ENCODE measurements around the gene EDEM3. TPM values are rescaled to one million over a fixed set of nuclear protein-coding genes. Genes with fewer than 3 reads are reported as not detected.

Gene EDEM3
- total RNA-seq, 1 donor from 2014 or later = 24.1 TPM

DNA sequence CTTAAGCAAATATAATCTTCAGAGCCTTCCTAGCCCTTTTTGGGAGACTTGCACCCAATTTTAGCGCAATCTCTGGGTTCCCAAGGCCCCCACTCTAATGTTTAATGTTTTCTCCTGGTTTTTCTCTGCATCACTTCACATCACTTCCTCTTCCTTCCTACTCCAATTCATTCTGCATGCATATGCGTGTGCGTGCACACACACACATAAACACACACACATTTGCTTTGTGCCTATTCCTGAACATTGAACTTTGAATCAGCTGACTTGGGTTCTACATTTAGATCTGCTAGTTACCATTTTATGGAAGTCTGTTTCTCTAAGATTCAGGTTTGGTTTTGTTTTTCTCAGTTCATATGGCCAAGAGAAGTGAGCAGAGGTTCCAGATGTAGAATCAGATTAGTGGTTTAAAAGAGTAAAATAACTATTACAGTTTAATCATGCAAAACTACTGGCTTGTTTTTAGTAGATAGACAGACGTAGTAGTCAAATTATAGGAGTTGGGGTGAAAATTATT, 7.4 kb upstream of the EDEM3 start:
- Histone ChIP-seq H3K4me1 (no peaks in the 10 kb centered on the region), H3K4me3 (no peak overlapping the region), H3K27me3 (no peaks in the 10 kb centered on the region), H3K9me3 (no peaks in the 10 kb centered on the region), H3K27ac (no peak overlapping the region), H3K36me3 (no peaks in the 10 kb centered on the region)
- no peak for DNase-seq (ENCODE audit: extremely low spot score in 2 of 2)
- TF ChIP-seq POLR2A (IDR thresholded peaks at IDR 0.05) (no peak), POLR2AphosphoS5 (IDR thresholded peaks at IDR 0.05; ENCODE audit: insufficient read depth in 1 of 2, low read depth in 1 of 2) (no peak)
- TF ChIP-seq, protein P1, sequence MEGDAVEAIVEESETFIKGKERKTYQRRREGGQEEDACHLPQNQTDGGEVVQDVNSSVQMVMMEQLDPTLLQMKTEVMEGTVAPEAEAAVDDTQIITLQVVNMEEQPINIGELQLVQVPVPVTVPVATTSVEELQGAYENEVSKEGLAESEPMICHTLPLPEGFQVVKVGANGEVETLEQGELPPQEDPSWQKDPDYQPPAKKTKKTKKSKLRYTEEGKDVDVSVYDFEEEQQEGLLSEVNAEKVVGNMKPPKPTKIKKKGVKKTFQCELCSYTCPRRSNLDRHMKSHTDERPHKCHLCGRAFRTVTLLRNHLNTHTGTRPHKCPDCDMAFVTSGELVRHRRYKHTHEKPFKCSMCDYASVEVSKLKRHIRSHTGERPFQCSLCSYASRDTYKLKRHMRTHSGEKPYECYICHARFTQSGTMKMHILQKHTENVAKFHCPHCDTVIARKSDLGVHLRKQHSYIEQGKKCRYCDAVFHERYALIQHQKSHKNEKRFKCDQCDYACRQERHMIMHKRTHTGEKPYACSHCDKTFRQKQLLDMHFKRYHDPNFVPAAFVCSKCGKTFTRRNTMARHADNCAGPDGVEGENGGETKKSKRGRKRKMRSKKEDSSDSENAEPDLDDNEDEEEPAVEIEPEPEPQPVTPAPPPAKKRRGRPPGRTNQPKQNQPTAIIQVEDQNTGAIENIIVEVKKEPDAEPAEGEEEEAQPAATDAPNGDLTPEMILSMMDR (IDR thresholded peaks at IDR 0.05) = no peak
- intact Hi-C loops (cut with DNase I) = no loop called here

DNA sequence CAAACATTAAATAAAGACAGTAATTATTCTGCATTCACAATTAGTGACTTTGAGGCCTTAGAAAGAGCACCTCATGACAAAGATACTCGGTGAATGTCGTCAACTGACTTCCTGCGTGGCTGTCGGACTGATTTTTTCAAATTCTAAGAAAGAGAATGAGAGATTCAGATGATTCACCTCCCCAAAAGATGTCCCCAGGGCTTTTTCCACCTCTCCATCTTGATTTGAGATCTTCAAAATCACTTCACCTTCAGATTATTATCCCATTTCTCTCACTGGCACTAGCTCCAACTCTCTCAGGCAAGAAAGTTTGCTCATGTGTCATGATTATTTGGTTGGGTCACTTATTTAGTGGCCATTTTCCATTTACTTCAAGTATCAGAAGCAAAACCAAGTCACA, 5.0 kb upstream of the EDEM3 start:
- no peak overlapping the region for H3K4me3 ChIP-seq
- H3K27me3 ChIP-seq = no peaks in the 10 kb centered on the region
- no peaks in the 10 kb centered on the region for H3K36me3 ChIP-seq
- no peak overlapping the region for H3K27ac ChIP-seq
- H3K9me3 ChIP-seq = no peaks in the 10 kb centered on the region
- DNase-seq (ENCODE audit: extremely low spot score in 2 of 2) = no peak
- no peak for TF ChIP-seq POLR2A (IDR thresholded peaks at IDR 0.05)
- TF ChIP-seq, protein P1 (IDR thresholded peaks at IDR 0.05) = no peak
- TF ChIP-seq POLR2AphosphoS5 (IDR thresholded peaks at IDR 0.05; ENCODE audit: insufficient read depth in 1 of 2, low read depth in 1 of 2) = no peak
- H3K4me1 ChIP-seq = peaks cover 9% of the 10 kb centered on the region
- intact Hi-C loops (cut with DNase I) = no loop called here

DNA sequence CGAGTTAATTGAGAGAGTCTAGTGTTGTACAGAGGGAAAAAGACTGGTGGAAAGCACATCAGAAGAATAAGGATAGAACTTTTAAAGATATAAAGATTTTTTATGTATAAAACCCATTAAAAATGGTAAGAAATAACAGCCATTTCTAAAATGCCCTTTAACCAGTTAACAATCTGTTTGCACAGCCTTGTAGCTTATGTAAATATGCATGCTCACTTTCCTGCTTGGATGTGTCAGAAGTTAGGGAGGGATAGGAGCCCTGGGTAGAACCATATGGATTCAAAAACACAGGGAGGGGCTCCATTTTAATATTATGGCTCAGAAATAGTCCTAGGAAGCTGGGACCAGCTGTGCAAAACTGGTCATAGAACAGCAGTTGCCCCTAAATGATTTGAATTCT, 4.5 kb upstream of the EDEM3 start:
- no peak for TF ChIP-seq POLR2A (IDR thresholded peaks at IDR 0.05)
- TF ChIP-seq POLR2AphosphoS5 (IDR thresholded peaks at IDR 0.05; ENCODE audit: insufficient read depth in 1 of 2, low read depth in 1 of 2) = no peak
- TF ChIP-seq, protein P1 (IDR thresholded peaks at IDR 0.05) = no peak
- DNase-seq (ENCODE audit: extremely low spot score in 2 of 2) = no peak
- peaks cover 9% of the 10 kb centered on the region for H3K4me1 ChIP-seq
- no peaks in the 10 kb centered on the region for H3K27me3 ChIP-seq
- intact Hi-C loops (cut with DNase I) = no loop called here
- H3K4me3 ChIP-seq = no peak overlapping the region
- H3K27ac ChIP-seq = no peak overlapping the region
- no peaks in the 10 kb centered on the region for H3K36me3 ChIP-seq
- H3K9me3 ChIP-seq = no peaks in the 10 kb centered on the region

DNA sequence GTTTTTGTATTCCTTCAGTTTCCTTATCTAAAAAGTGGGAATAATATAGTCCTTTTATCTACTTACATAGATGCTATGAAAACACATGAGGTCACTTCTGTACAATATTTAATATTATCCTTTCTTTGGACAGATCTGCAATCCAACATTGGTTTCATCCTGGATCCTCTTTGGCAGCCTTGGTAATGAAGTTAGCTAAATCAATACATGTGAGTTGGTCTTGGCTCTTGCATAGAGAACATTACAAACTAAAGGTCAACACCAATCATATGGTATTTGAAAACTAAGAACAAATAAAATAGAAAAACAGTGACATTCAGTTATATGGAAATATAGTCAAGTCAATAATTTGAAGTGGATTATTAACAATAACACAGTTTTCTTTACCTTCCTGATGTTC, 3.2 kb upstream of the EDEM3 start:
- no peaks in the 10 kb centered on the region for H3K9me3 ChIP-seq
- H3K36me3 ChIP-seq = no peaks in the 10 kb centered on the region
- H3K4me1 ChIP-seq = peaks cover 16% of the 10 kb centered on the region
- TF ChIP-seq, protein P1 (IDR thresholded peaks at IDR 0.05) = no peak
- TF ChIP-seq POLR2AphosphoS5 (IDR thresholded peaks at IDR 0.05; ENCODE audit: insufficient read depth in 1 of 2, low read depth in 1 of 2) (no peak), POLR2A (IDR thresholded peaks at IDR 0.05) (no peak)
- no peak overlapping the region for H3K4me3 ChIP-seq
- intact Hi-C loops (cut with DNase I) = no loop called here
- no peaks in the 10 kb centered on the region for H3K27me3 ChIP-seq
- no peak overlapping the region for H3K27ac ChIP-seq
- no peak for DNase-seq (ENCODE audit: extremely low spot score in 2 of 2)

DNA sequence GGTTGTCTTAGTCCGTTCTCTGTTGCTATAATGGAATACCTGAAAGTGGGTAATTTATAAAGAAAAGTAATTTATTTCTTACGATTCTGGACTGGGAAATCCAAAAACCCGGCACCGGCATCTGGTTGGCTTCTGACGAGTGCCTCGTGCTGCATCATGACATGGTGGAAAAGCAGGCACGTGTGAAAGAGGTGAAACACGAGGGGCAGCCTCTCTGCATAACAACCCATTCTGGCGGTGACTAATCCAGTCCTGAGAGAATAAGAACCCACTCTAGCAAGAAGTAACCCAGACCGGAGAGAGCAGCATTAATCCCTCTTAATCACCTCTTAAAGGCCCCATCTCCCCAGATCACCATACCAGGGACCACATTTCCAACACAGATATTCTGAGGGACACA, 2.7 kb upstream of the EDEM3 start:
- H3K4me1 ChIP-seq = peaks cover 21% of the 10 kb centered on the region
- DNase-seq (ENCODE audit: extremely low spot score in 2 of 2) = no peak
- TF ChIP-seq, protein P1 (IDR thresholded peaks at IDR 0.05) = no peak
- TF ChIP-seq POLR2AphosphoS5 (IDR thresholded peaks at IDR 0.05; ENCODE audit: insufficient read depth in 1 of 2, low read depth in 1 of 2) = no peak
- TF ChIP-seq POLR2A (IDR thresholded peaks at IDR 0.05) = no peak
- intact Hi-C loops (cut with DNase I) = no loop called here
- H3K27me3 ChIP-seq = no peaks in the 10 kb centered on the region
- H3K4me3 ChIP-seq = no peak overlapping the region
- no peak overlapping the region for H3K27ac ChIP-seq
- no peaks in the 10 kb centered on the region for H3K9me3 ChIP-seq
- H3K36me3 ChIP-seq = no peaks in the 10 kb centered on the region

Data from vagina (tissue), 2 donors.